ENCODE results near the gene KRT17. TPM values are rescaled to one million over a fixed set of nuclear protein-coding genes. Genes with fewer than 3 reads are reported as not detected.

Gene KRT17
- total and polyA plus RNA-seq, 2 donors (not counting 1 experiment from before 2014, with no cell fraction given), result not detected

- H3K79me2 ChIP-seq (ENCODE audit: control insufficient read depth, insufficient read depth, low read length), result no peaks in the 10 kb centered on the region
- DNase-seq (no peak), ATAC-seq (ENCODE audit: low read depth) (no peak)
- WGBS (ENCODE audit: insufficient coverage), result 92% methylated on average over 16 of the region's 16 CpGs
- H3K4me1 Mint-ChIP-seq, result no peaks in the 10 kb centered on the region
- TF ChIP-seq CTCF (IDR thresholded peaks at IDR 0.05) (no peak), EZH2 (IDR thresholded peaks at IDR 0.05; ENCODE audit: borderline replicate concordance, insufficient read depth, low read depth, low read length, poor library complexity, severe bottlenecking) (no peak)
- H3K4me2 ChIP-seq (replicated peaks; ENCODE audit: low read depth, low read length, poor library complexity, severe bottlenecking), result no peak overlapping the region
- H3K27ac Mint-ChIP-seq, result no peak overlapping the region
- intact Hi-C loops (cut with micrococcal nuclease), result no loop called here
- H3K4me1 ChIP-seq (ENCODE audit: control insufficient read depth in 2 of 2, insufficient read depth in 2 of 2, low read length in 2 of 2), result no peaks in the 10 kb centered on the region
- POLR2A ChIA-PET, result no interaction called here
- no peaks in the 10 kb centered on the region for H3K9me3 Mint-ChIP-seq (ENCODE audit: insufficient read depth)
- H3K27me3 Mint-ChIP-seq, result no peaks in the 10 kb centered on the region
- H3K27me3 ChIP-seq (replicated peaks in 1 of 4; ENCODE audit: control extremely low read depth in 1 of 4, control insufficient read depth in 3 of 4, insufficient read depth in 4 of 4, low read length in 3 of 4), result no peaks in the 10 kb centered on the region
- no peak overlapping the region for H3K27ac ChIP-seq (ENCODE audit: low read length in 2 of 2)
- no peak overlapping the region for H2AFZ ChIP-seq (ENCODE audit: insufficient read depth, low read depth, low read length, poor library complexity, severe bottlenecking)
- H3K9ac ChIP-seq (ENCODE audit: low read length), result no peak overlapping the region
- H3K9me3 ChIP-seq (ENCODE audit: control extremely low read depth in 1 of 3, control insufficient read depth in 2 of 3, insufficient read depth in 1 of 3, low read length in 2 of 3), result no peaks in the 10 kb centered on the region
- no peak overlapping the region for H3K4me3 ChIP-seq (ENCODE audit: control extremely low read depth in 1 of 5, extremely low read depth in 1 of 5, insufficient read depth in 1 of 5, low read depth in 2 of 5, low read length in 4 of 5)
- CTCF ChIA-PET, result interaction anchor here (0.6 kb wide), 1 partner anchor 991 kb away, joined by 4 read pairs; the partner anchor contains the start of gene KRT222
- no peaks in the 10 kb centered on the region for H3K36me3 ChIP-seq (replicated peaks in 1 of 2; ENCODE audit: control extremely low read depth in 1 of 2, control insufficient read depth in 1 of 2, extremely low read depth in 1 of 2, insufficient read depth in 2 of 2, low read length in 1 of 2)
- no peak overlapping the region for H3K4me3 Mint-ChIP-seq
- no peaks in the 10 kb centered on the region for H4K20me1 ChIP-seq (ENCODE audit: control insufficient read depth, insufficient read depth, low read length, poor library complexity, severe bottlenecking)
Observed at GRCh38 chr17:41656249-41657023, 32.1 kb upstream of the KRT17 start.

- no peak overlapping the region for H3K9ac ChIP-seq (ENCODE audit: low read length)
- no peaks in the 10 kb centered on the region for H3K4me1 ChIP-seq (ENCODE audit: control insufficient read depth in 2 of 2, insufficient read depth in 2 of 2, low read length in 2 of 2)
- ATAC-seq (ENCODE audit: low read depth) (no peak), DNase-seq (no peak)
- no peaks in the 10 kb centered on the region for H3K27me3 Mint-ChIP-seq
- no peaks in the 10 kb centered on the region for H4K20me1 ChIP-seq (ENCODE audit: control insufficient read depth, insufficient read depth, low read length, poor library complexity, severe bottlenecking)
- H2AFZ ChIP-seq (ENCODE audit: insufficient read depth, low read depth, low read length, poor library complexity, severe bottlenecking), result no peak overlapping the region
- H3K27ac ChIP-seq (ENCODE audit: low read length in 2 of 2), result no peak overlapping the region
- 86% methylated on average over 14 of the region's 18 CpGs for WGBS (ENCODE audit: insufficient coverage)
- H3K4me3 ChIP-seq (ENCODE audit: control extremely low read depth in 1 of 5, extremely low read depth in 1 of 5, insufficient read depth in 1 of 5, low read depth in 2 of 5, low read length in 4 of 5), result no peak overlapping the region
- TF ChIP-seq EZH2 (IDR thresholded peaks at IDR 0.05; ENCODE audit: borderline replicate concordance, insufficient read depth, low read depth, low read length, poor library complexity, severe bottlenecking), result no peak
- TF ChIP-seq CTCF (IDR thresholded peaks at IDR 0.05), result no peak
- intact Hi-C loops (cut with micrococcal nuclease), result no loop called here
- H3K4me1 Mint-ChIP-seq, result no peaks in the 10 kb centered on the region
- no peak overlapping the region for H3K4me2 ChIP-seq (replicated peaks; ENCODE audit: low read depth, low read length, poor library complexity, severe bottlenecking)
- H3K9me3 Mint-ChIP-seq (ENCODE audit: insufficient read depth), result no peaks in the 10 kb centered on the region
- no peaks in the 10 kb centered on the region for H3K79me2 ChIP-seq (ENCODE audit: control insufficient read depth, insufficient read depth, low read length)
- no peak overlapping the region for H3K27ac Mint-ChIP-seq
- H3K27me3 ChIP-seq (replicated peaks in 1 of 4; ENCODE audit: control extremely low read depth in 1 of 4, control insufficient read depth in 3 of 4, insufficient read depth in 4 of 4, low read length in 3 of 4), result no peaks in the 10 kb centered on the region
- H3K36me3 ChIP-seq (replicated peaks in 1 of 2; ENCODE audit: control extremely low read depth in 1 of 2, control insufficient read depth in 1 of 2, extremely low read depth in 1 of 2, insufficient read depth in 2 of 2, low read length in 1 of 2), result no peaks in the 10 kb centered on the region
- ChIA-PET CTCF (interaction anchor here (0.6 kb wide), 1 partner anchor 990 kb away, joined by 4 read pairs; the partner anchor contains the start of gene KRT222), POLR2A (no interaction called here)
- no peak overlapping the region for H3K4me3 Mint-ChIP-seq
- no peaks in the 10 kb centered on the region for H3K9me3 ChIP-seq (ENCODE audit: control extremely low read depth in 1 of 3, control insufficient read depth in 2 of 3, insufficient read depth in 1 of 3, low read length in 2 of 3)
Observed at GRCh38 chr17:41655611-41656111, 31.3 kb upstream of the KRT17 start.
